Measurements from ENCODE around the gene CNIH3. TPM values are rescaled to one million over a fixed set of nuclear protein-coding genes. Genes with fewer than 3 reads are reported as not detected.
A peak's percentile ranks its signal among the peaks of the same experiment; 100 is the strongest.

Gene CNIH3
- total and polyA plus RNA-seq, 2 donors (not counting 1 experiment from before 2014, with no cell fraction given): 3.7 to 28.1 TPM

DNA sequence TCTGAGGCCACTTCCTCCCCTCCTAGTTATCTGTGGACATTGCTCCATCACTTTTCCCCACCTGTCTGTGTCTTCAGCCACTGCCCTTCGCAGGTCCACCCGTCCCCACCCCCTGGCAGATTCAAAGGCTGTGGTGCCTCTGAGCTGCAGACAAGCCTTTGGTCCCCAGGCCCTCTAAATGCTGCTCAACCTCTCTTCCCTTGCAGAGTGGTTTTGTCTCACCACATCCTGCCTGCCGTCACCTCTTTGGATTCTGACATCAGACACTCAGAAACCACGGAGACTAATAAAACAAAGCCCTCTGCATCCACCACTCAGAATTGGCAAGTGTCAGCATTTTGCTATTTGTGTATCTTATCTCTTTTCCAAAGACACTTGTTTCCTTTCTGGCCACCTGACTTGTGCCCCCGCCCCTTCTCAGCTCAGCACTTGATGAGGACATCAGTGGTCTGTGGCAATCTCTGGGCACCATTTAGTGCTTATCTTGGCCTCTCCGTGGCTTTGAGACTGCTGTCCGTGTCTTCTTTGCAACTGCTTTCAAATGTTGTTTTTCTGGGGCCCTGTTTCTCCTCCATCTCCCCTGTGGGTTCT is 7.7 kb downstream of the CNIH3 start:
- Histone ChIP-seq H2AFZ (ENCODE audit: low read length) (no peak overlapping the region), H3K36me3 (ENCODE audit: control insufficient read depth, insufficient read depth, low read length) (peaks cover 4% of the 10 kb centered on the region), H4K20me1 (ENCODE audit: control insufficient read depth, extremely low read depth, insufficient read depth, low read length) (no peaks in the 10 kb centered on the region), H3K9me3 (ENCODE audit: control insufficient read depth, insufficient read depth, low read depth, low read length) (no peaks in the 10 kb centered on the region), H3K4me2 (ENCODE audit: extremely low read depth, insufficient read depth, low read length) (peak overlapping the region; percentile 56), H3K27me3 (ENCODE audit: control insufficient read depth, insufficient read depth, low read length) (no peaks in the 10 kb centered on the region), H3K79me2 (ENCODE audit: control insufficient read depth, insufficient read depth, low read length) (peaks cover 63% of the 10 kb centered on the region), H3K4me1 (ENCODE audit: control insufficient read depth, extremely low read depth, insufficient read depth, low read length) (peaks cover 32% of the 10 kb centered on the region), H3K4me3 (replicated peaks in 1 of 4; ENCODE audit: control extremely low read depth in 1 of 4, insufficient read depth in 1 of 4, low read depth in 3 of 4, low read length in 4 of 4) (no peak overlapping the region), H3K9ac (ENCODE audit: insufficient read depth, low read length) (peak overlapping the region; percentile 25), H3K27ac (ENCODE audit: insufficient read depth, low read length) (peak overlapping the region; percentile 84)
- DNase-seq (ENCODE audit: low read depth in 2 of 2): peak; percentile 84 to 99
- TF ChIP-seq EZH2 (IDR thresholded peaks at IDR 0.05; ENCODE audit: low read length, missing control alignments): no peak
- TF ChIP-seq, protein P1, sequence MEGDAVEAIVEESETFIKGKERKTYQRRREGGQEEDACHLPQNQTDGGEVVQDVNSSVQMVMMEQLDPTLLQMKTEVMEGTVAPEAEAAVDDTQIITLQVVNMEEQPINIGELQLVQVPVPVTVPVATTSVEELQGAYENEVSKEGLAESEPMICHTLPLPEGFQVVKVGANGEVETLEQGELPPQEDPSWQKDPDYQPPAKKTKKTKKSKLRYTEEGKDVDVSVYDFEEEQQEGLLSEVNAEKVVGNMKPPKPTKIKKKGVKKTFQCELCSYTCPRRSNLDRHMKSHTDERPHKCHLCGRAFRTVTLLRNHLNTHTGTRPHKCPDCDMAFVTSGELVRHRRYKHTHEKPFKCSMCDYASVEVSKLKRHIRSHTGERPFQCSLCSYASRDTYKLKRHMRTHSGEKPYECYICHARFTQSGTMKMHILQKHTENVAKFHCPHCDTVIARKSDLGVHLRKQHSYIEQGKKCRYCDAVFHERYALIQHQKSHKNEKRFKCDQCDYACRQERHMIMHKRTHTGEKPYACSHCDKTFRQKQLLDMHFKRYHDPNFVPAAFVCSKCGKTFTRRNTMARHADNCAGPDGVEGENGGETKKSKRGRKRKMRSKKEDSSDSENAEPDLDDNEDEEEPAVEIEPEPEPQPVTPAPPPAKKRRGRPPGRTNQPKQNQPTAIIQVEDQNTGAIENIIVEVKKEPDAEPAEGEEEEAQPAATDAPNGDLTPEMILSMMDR (conservative IDR thresholded peaks at IDR 0.05 in 1 of 2, IDR thresholded peaks at IDR 0.05 in 1 of 2; ENCODE audit: low read depth in 1 of 2, low read length in 2 of 2): no peak

DNA sequence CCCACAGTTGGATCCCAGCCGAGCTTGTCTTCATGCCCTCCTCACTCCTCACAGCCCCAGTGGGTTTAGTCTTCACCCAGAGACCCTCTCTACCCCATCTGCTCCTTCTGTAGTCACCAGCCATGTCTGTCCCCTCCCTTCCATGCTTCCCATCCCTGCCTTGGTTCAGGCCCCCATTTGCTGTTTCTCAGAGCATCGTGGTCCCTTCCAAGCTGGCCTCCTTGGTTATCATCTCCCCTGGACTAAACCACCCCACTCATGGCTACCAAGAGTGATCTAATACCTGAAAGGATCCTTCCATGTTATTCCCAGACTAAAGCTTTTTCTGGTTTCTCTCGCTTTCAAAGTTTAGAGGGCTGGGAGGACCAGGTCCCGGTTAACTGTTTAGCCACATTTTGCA is 8.3 kb downstream of the CNIH3 start:
- Histone ChIP-seq H3K27me3 (ENCODE audit: control insufficient read depth, insufficient read depth, low read length) (no peaks in the 10 kb centered on the region), H4K20me1 (ENCODE audit: control insufficient read depth, extremely low read depth, insufficient read depth, low read length) (no peaks in the 10 kb centered on the region), H3K9me3 (ENCODE audit: control insufficient read depth, insufficient read depth, low read depth, low read length) (no peaks in the 10 kb centered on the region), H3K27ac (ENCODE audit: insufficient read depth, low read length) (peak overlapping the region; percentile 84), H2AFZ (ENCODE audit: low read length) (no peak overlapping the region), H3K9ac (ENCODE audit: insufficient read depth, low read length) (no peak overlapping the region), H3K4me2 (ENCODE audit: extremely low read depth, insufficient read depth, low read length) (no peak overlapping the region), H3K4me1 (ENCODE audit: control insufficient read depth, extremely low read depth, insufficient read depth, low read length) (peaks cover 32% of the 10 kb centered on the region), H3K4me3 (replicated peaks in 1 of 4; ENCODE audit: control extremely low read depth in 1 of 4, insufficient read depth in 1 of 4, low read depth in 3 of 4, low read length in 4 of 4) (no peak overlapping the region), H3K79me2 (ENCODE audit: control insufficient read depth, insufficient read depth, low read length) (peaks cover 57% of the 10 kb centered on the region), H3K36me3 (ENCODE audit: control insufficient read depth, insufficient read depth, low read length) (peaks cover 4% of the 10 kb centered on the region)
- no peak for DNase-seq (ENCODE audit: low read depth in 2 of 2)
- TF ChIP-seq, protein P1 (conservative IDR thresholded peaks at IDR 0.05 in 1 of 2, IDR thresholded peaks at IDR 0.05 in 1 of 2; ENCODE audit: low read depth in 1 of 2, low read length in 2 of 2): no peak
- no peak for TF ChIP-seq EZH2 (IDR thresholded peaks at IDR 0.05; ENCODE audit: low read length, missing control alignments)

DNA sequence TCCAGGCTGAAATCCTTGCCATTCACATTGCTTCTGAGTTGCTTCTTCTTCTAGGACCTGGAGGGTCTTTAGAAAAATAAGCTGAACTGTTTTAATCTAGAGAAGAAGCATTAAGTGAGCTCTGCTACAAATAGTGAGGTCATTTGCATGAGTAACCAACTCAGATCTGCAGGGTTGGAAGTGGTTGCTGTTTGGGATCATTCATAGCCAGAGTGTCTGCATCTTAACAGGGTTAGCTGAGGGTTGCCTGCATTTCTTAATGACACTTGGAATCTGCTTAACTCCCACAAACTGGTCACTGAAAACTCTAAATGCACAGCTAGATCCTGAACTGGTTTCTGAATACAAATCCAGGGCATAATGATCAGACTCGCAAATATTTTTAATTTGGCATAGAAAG is 9.9 kb downstream of the CNIH3 start:
- Histone ChIP-seq H3K9ac (ENCODE audit: insufficient read depth, low read length) (no peak overlapping the region), H3K27ac (ENCODE audit: insufficient read depth, low read length) (peak overlapping the region; percentile 65)
- no peak for TF ChIP-seq EZH2 (IDR thresholded peaks at IDR 0.05; ENCODE audit: low read length, missing control alignments)
- TF ChIP-seq, protein P1 (conservative IDR thresholded peaks at IDR 0.05 in 1 of 2, IDR thresholded peaks at IDR 0.05 in 1 of 2; ENCODE audit: low read depth in 1 of 2, low read length in 2 of 2): no peak

More for the DNA sequence above, 9.9 kb downstream of the CNIH3 start:
- Histone ChIP-seq H3K4me3 (replicated peaks in 1 of 4; ENCODE audit: control extremely low read depth in 1 of 4, insufficient read depth in 1 of 4, low read depth in 3 of 4, low read length in 4 of 4) (no peak overlapping the region), H3K36me3 (ENCODE audit: control insufficient read depth, insufficient read depth, low read length) (peaks cover 4% of the 10 kb centered on the region), H2AFZ (ENCODE audit: low read length) (no peak overlapping the region), H4K20me1 (ENCODE audit: control insufficient read depth, extremely low read depth, insufficient read depth, low read length) (no peaks in the 10 kb centered on the region), H3K79me2 (ENCODE audit: control insufficient read depth, insufficient read depth, low read length) (peaks cover 49% of the 10 kb centered on the region), H3K27me3 (ENCODE audit: control insufficient read depth, insufficient read depth, low read length) (no peaks in the 10 kb centered on the region), H3K4me2 (ENCODE audit: extremely low read depth, insufficient read depth, low read length) (peak overlapping the region; percentile 48), H3K9me3 (ENCODE audit: control insufficient read depth, insufficient read depth, low read depth, low read length) (no peaks in the 10 kb centered on the region), H3K4me1 (ENCODE audit: control insufficient read depth, extremely low read depth, insufficient read depth, low read length) (peaks cover 32% of the 10 kb centered on the region)
- DNase-seq (ENCODE audit: low read depth in 2 of 2): peak; percentile 86 to 97

Measured in fibroblast of lung (primary cell).